HG03135 (cell line): Measurements from ENCODE around the gene SLC6A6.
"Not testable (repeated sequence)": the region's sequence is repeated elsewhere in the genome, so short reads cannot be mapped to it uniquely, and the experiment has no call there.

Experiments used
- ATAC-seq: cut with Tn5 transposase; IDR thresholded peaks from one replicate; pipeline ENCODE4 v1.9.1; 2021; ENCODE audit warnings: mild to moderate bottlenecking, moderate library complexity; ENCODE audit not compliant: unreplicated experiment

SLC6A6 gene

GRCh38 chr3:14434126-14434497, 31.7 kb downstream of the SLC6A6 start:
- no peak for ATAC-seq

- ATAC-seq, result no peak
These were observed 32.2 kb downstream of the SLC6A6 start for GRCh38 chr3:14434498-14435151.

GRCh38 chr3:14435175-14436014, 33.0 kb downstream of the SLC6A6 start:
- no peak for ATAC-seq

DNA sequence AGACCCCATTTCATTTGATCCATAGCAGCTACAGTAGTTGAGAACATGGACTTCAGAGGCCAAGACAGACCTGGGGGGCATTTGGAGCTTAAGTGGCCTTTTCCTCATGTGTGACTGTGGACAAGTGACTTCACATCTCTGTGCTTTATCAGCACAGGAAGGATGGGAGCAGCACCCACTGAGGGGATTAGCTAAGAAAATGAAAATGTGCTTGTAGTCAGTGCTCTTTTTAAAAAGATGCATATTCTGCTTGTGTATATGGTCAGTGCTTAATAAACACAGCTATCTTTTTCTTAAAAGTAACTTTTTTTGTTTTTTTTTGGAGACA, 34.5 kb downstream of the SLC6A6 start:
- no peak for ATAC-seq

DNA sequence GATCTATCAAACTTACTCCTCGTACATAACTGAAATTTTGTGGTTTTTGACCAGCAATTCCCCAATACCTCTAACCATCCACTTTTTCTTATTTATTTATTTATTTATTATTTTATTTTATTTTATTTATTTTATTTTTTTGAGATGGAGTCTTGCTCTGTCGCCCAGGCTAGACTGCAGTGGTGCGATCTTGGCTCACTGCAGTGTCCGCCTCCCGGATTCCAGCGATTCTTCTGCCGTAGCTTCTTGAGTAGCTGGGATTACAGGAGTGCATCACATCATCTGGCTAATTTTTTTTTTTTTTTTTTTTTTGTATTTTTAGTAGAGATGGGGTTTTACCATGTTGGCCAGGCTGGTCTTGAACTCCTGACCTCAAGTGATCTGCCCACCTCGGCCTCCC, 35.3 kb downstream of the SLC6A6 start:
- ATAC-seq, result not testable (repeated sequence)

DNA sequence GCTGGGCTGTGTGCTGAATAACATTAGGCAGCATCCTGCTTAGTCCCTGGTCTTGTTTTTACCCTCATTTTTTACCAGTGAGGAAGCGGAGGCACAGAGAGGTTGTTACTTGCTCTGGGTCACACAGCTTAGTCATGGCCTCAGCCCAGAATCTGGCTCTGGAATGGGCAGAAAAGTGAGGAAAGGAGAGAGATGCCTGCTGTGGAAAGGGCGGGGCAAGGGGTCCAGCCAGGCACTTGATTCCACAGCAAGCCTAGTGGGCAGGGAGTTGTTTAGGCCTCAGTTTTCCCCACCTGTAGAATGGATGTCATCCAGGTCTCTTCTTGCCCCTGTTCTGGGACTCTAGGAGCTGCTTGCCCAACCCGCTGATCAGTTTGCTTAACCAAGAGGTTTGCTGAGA, 35.9 kb downstream of the SLC6A6 start:
- no peak for ATAC-seq

DNA sequence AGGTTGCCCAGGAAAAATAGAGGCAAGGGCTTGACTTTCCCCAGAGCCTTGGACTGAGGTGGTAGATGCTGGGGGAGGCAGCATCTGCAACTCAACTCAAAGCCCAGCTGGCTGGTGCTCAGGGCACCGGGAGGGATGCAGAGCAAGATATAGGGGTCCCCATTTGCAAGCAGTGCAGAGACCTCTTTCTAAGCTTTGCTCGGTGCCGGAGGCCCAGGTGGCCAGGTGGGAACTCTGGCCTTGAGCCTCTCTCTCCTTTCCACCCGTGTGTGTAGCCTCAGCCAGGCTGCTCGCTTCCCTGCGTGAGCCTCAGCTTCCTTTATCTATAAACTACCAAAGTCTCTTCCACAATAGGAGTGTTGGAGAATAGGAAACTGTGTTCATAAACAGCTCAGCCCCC, 36.5 kb downstream of the SLC6A6 start:
- ATAC-seq, result no peak

DNA sequence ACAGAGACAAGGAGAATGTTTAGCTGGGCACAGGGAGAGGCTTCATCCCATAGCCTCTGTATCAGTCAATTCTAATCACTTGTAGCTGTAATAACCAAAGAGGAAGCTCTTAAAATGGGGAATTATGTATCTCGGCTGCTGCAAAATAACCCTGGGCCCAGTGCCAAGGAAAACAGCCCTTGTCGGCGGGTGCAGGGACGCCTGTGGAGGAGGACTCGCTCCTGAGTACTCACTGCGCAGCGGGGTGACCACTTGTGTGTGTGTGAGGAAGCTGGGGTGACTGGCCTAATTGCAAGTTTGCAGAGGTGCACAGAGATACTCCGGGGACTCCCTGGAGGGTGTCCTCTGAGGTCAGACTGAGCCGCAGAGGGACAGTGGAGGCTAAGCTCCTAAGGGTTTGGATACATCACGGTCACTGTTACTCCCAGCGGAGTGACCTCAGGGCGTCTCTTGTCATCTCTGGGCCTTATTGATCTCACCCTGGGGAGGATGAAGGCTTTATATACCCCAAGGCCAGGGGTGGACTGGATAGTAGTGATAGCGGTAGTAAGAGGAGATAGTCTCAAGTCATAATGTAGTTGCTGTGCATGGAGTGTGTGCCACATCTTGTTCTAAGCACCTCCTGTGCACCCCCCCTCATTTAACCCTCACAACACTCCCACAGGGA, 37.2 kb downstream of the SLC6A6 start:
- ATAC-seq, result no peak

- no peak for ATAC-seq
These were observed 37.7 kb downstream of the SLC6A6 start for GRCh38 chr3:14440168-14440518.

DNA sequence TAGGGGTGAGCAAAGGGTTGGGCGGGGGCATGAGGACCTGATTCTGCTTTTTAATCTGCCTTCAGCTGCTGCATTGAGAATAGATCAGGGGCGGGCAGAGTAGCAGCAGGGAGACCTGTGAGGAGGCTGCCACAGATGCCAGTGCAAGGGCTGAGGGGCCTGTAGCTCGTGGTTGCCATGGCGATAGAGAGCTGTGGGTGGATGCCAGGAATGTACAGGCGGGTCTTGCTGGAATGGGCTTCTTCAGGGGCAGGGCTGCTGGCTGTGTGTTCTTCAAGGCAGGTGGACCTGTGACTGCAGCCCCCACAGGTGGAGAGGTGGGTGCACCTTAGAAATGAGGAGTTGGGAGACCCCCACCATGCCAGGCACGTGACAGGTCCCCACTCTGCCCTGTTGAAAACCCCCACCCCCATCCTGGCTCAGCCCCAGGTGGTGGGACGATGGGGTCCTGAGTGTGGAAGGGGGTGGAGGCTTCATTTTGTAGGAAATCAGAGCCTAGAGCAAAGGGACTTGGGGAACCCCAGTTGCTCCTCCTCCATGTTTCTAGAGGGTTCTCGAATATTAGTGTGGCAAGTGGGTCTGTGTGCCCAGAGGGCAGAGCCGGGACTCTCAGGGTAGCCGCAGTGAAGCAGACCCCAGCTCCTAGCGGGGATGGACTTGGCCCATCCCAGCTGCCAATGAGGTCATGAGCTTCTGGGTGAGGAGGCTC, 38.3 kb downstream of the SLC6A6 start:
- no peak for ATAC-seq

DNA sequence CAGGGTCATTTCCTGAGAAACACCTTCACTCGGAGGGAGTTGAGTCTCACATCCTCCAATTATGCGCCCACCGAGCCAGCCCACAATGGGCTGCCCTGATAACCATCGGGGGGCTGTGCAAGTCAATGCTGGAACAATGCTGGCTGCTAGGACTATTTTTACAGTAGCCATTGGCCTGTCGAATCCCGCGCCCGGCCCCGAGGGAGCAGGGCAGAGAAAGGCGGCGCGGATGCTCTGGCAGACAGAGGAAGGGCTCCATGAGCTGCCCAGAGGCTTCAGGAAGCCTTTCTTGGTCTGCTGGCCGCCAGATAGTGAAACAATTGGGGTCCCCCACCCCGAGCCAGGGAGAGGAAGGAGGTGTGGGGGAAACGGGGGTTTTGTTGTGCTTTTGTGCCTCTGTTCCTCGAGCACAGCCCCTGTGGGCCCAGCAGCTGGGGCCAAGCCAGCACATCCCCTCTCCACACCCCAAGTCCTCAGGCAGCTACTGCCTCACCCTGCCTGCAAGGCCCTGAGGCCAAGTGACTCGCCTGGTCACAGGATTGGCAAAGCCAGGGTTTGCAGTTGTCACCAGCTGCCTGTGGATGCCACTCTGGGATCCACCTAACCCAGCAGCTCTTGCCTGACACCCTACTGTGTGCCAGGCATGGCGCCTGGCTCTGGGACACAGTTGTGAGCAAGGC, 39.0 kb downstream of the SLC6A6 start:
- no peak for ATAC-seq

DNA sequence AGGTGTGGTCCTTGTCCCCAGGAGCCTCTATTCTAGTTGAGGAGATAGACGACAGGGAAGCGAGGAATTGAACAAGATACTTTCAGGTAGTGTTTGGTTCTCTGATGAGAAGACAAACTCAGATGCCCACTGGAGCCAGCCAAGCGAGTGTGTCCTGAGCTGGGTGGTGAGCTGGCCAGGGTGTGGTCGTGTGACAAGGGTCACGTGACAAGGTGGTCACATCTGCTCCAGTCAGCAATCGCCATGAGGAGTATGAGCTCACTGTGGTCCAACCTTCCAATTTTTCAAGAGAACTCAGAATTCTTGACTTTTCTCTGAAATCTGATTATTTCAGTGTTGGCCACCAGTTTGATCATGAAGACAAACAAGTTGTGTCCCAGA, 39.5 kb downstream of the SLC6A6 start:
- ATAC-seq, result no peak

DNA sequence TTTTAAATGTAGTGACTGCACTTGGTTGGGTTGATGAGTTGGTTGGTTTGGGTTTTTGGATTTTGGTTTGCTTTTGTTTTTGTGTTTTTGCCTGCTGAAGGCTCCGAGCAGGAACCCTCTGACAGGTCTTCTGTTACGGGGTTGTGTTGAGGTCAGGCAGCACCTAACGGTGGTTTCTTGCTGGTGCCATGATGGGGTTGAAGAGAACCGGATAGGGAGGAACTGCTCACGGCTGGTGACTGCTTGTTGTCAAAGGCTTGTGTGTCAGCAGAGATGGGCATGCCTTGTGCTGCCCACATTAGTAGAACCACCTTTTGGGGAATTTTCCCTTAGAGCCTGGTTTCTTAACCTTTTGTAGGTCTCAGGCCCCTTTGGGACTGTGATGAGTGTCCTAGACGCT, 42.0 kb downstream of the SLC6A6 start:
- ATAC-seq, result no peak

DNA sequence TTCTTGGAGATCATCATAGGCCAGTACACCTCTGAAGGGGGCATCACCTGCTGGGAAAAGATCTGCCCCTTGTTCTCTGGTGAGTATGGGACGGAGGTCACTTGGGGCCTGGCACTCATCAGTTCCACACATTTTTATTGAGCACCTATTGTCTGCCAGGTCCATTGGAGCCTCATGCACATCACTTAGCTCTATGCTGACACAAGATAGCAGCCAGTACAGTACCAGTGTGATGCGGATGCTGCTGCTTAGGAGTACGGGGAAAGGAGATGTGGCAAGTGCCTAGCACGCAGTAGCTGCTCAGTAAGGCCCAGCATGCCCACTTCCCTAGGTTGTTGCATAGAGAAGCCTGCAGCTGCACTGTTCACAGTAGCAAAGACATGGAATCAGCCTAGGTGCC, 43.4 kb downstream of the SLC6A6 start:
- no peak for ATAC-seq

DNA sequence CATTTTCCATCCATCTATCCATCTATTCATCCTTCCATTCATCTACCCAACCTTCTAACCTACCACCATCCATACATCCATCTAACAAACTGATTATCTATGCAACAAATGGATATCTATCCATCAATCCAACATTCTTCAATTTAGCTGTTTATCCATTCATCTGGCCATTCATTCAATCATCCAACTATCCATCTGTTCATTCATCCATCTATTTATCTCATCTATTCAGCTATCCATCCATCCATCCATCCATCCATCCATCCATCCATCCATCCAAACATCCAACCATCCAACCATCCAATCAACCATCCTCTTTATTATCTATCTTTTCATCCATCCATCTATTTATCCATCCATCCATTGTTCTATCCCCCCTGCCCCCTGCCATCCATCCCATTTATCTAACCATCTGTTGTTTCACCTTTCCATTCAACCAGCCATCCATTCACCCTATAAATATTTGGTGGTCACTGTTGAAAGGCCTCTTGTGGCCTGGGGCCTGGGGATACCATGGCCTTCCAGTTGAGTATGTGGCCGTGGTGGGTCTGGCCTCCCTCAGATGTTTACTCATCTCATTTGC, 44.7 kb downstream of the SLC6A6 start:
- no peak for ATAC-seq

- ATAC-seq, result no peak
These were observed 45.7 kb downstream of the SLC6A6 start for GRCh38 chr3:14448063-14448462.

DNA sequence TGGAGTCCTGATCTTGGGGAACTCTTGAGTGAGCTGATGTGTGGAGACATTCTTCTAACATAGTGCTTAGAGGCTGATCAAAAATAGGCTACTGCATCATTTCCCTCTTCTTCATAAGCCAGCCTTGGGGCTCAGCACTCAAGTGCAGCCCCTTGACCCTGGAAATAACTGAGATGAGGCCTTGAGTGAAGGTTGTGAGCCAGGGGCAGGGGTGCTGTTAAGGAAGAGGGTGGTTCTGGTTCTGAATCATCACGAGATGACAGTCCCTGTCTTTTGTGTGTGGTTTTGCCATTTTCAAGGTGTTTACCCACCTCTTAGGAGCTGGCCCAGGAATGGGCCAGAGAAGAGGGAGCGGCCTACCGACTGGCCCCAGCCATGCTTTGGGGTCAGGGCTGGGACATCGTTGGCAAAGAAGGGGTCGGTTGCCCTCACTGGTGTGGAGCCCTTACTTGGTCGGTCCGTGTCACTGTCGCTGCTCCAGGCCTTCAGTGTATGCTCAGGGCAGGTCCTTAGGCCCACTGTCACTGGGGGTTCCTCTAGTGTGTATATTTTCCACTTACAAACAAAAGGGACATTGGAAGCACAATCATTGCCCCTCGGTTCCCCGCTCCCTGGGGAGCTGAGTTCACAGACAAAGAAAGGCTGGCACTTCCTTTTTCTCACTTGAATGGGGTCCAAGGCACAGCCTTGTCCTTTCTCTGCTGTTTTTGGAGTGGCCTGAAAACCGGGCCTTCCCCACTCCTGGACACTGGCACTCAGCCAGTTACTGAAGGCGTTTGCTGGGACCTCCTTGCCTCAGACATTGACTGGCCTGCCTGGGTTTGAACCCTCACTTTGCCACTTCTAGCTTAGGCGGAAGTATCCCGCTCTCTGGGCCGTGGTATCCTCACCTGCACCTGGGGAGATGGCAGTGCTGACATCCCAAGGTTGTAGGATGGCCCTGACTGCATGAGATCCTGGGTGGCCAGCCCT, 46.6 kb downstream of the SLC6A6 start:
- no peak for ATAC-seq

DNA sequence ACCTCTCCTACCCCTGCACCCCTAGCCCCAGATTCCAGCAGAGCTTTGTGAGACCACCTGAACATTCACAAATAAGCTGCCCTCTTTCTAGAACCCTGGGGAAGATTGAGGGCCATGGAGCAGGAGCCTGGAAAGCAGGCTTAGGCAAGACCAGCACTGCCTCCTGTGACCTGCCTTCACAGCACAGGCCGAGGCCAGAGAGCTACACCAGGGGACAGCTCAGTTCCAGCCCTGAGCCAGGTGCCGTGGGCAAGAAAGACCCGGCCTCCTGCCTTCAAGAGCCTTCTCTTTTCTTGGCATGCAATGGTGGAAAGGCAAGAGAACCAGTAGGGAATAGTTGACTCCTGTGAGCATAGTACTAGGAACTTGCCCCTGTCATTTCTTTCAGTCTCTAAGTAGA, 48.1 kb downstream of the SLC6A6 start:
- ATAC-seq, result no peak

GRCh38 chr3:14450922-14451606, 48.7 kb downstream of the SLC6A6 start:
- ATAC-seq, result no peak
